Measurements from ENCODE around the gene DMD.
A peak's percentile ranks its signal among the peaks of the same experiment; 100 is the strongest.
"Not testable (repeated sequence)": the region's sequence is repeated elsewhere in the genome, so short reads cannot be mapped to it uniquely, and the experiment has no call there.

DMD gene

DNA sequence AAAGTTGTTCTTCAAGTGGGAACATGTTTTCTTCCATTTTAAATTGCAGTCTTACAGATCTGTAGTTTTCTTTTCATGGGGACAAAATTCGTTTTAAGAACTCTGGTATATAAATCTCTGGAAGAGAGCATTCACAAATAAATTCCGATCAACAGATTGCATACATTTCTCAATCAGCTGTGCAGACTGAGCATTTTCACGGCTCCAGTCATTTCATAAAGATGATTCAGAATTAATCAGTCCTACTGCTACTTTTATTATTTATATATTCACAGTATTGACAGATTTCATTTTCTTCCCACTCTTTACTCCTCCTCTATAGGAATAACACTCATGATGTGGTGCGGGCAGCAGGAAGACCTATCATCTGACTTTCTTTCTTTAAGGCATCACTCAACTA, 1604.6 kb downstream of the DMD start:
- WGBS, 2 experiments (ENCODE audit: insufficient coverage in 2 of 2) = no CpG with 5 or more reads among the region's 4 CpGs
- Histone ChIP-seq H3K9me3 (ENCODE audit: control insufficient read depth, low read length) (no peaks in the 10 kb centered on the region), H3K36me3 (ENCODE audit: control insufficient read depth, insufficient read depth, low read length) (no peaks in the 10 kb centered on the region), H3K4me1 (ENCODE audit: control insufficient read depth, insufficient read depth, low read length, poor library complexity, severe bottlenecking) (no peaks in the 10 kb centered on the region), H3K4me3 (ENCODE audit: extremely low read depth, insufficient read depth, low read length, poor library complexity, severe bottlenecking) (no peak overlapping the region), H3K27ac (ENCODE audit: low read depth, low read length, severe bottlenecking) (no peak overlapping the region)

DNA sequence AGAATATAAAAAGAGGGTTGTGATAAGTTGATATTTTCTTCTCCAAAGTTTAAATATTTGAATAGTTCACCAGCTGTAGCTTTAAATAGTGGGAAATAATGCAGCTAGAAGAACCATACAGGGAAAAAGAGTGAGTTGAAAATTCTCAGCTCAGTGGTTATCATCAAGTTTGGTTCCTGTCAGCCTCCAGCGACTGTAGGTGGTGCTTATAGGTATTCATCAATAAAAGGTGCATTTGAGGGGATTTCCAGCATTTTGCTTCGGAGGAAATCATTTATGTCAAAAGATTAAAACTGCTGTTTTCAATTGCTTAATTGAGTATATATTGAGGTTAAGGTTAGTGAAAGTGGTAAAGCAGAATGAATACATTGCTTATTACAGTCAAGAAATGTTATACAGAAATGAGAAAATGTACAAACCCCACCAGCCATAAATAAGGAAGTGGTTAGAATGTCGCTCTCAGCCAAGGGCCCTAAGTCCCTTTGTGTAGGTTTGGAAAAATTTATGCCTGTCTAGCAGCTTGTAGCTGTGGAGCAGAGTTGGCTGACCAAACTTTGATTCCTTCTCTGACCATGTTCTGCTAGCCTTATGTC, 1606.6 kb downstream of the DMD start:
- Histone ChIP-seq H3K36me3 (ENCODE audit: control insufficient read depth, insufficient read depth, low read length) (no peaks in the 10 kb centered on the region), H3K4me1 (ENCODE audit: control insufficient read depth, insufficient read depth, low read length, poor library complexity, severe bottlenecking) (no peaks in the 10 kb centered on the region), H3K27ac (ENCODE audit: low read depth, low read length, severe bottlenecking) (no peak overlapping the region), H3K4me3 (ENCODE audit: extremely low read depth, insufficient read depth, low read length, poor library complexity, severe bottlenecking) (no peak overlapping the region), H3K9me3 (ENCODE audit: control insufficient read depth, low read length) (no peaks in the 10 kb centered on the region)
- WGBS, 2 experiments (ENCODE audit: insufficient coverage in 2 of 2) = 80 to 100% methylated on average over 1 of the region's 3 CpGs

DNA sequence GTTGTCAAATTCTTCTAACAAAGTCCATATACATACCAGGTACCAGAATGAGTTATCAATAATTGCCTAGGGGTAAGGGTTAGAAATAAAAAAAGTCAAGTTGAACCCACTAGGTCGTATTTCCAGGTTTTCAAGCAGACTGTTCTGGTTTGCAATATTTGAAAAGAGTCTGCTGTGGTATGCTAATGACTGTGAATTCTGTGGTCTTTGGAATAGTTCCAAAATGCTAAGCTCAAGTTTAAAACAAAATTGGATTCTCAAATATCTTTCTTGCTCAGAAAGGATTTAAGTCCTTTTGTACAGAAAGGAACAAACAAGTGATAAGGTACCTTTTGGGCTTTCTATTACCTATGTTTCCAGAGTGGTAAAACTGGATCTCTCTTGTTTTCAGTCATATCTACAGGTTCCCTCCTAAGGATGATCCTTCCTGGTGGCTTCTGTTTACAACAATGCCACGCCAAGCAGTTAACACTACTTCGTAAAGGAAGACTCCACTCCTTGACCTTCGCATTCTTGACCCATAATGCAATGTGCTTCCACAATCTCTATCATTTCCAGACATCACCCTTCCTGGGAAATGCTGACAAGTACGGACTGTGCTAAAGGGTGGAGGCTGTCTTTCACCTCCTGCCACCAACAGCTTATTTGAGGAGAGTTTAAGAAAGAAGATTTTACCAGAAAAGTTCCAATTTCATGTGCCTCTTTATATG, 1607.8 kb downstream of the DMD start:
- Histone ChIP-seq H3K4me3 (ENCODE audit: extremely low read depth, insufficient read depth, low read length, poor library complexity, severe bottlenecking) (no peak overlapping the region), H3K27ac (ENCODE audit: low read depth, low read length, severe bottlenecking) (no peak overlapping the region), H3K4me1 (ENCODE audit: control insufficient read depth, insufficient read depth, low read length, poor library complexity, severe bottlenecking) (no peaks in the 10 kb centered on the region), H3K36me3 (ENCODE audit: control insufficient read depth, insufficient read depth, low read length) (no peaks in the 10 kb centered on the region), H3K9me3 (ENCODE audit: control insufficient read depth, low read length) (no peaks in the 10 kb centered on the region)
- WGBS, 2 experiments (ENCODE audit: insufficient coverage in 2 of 2) = 83 to 100% methylated on average over 1 to 2 of the region's 5 CpGs

DNA sequence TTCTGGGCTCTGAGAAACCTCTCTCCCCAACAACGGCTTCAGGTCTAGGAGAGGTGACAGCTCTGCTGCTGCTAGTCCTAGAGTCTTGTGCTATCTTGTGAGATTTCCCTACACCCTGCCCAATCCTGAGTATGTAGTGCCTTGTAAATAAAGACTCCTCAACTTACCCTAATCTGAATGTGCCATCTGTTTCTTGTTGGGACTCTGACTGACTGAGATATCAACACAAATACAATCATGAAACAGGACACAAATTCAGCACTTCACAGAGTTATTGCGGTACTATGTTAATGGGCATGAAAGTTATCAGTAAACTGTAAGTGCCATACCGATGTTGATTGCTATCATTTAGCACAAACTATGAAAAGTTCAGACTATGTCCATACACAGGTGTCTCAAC, 1610.5 kb downstream of the DMD start:
- Histone ChIP-seq H3K27ac (ENCODE audit: low read depth, low read length, severe bottlenecking) (no peak overlapping the region), H3K9me3 (ENCODE audit: control insufficient read depth, low read length) (no peaks in the 10 kb centered on the region), H3K4me1 (ENCODE audit: control insufficient read depth, insufficient read depth, low read length, poor library complexity, severe bottlenecking) (no peaks in the 10 kb centered on the region), H3K4me3 (ENCODE audit: extremely low read depth, insufficient read depth, low read length, poor library complexity, severe bottlenecking) (no peak overlapping the region), H3K36me3 (ENCODE audit: control insufficient read depth, insufficient read depth, low read length) (no peaks in the 10 kb centered on the region)
- WGBS, 2 experiments (ENCODE audit: insufficient coverage in 2 of 2) = 86% methylated on average over 1 of the region's 3 CpGs; no CpG with 5 or more reads in 1 of the 2 experiments

DNA sequence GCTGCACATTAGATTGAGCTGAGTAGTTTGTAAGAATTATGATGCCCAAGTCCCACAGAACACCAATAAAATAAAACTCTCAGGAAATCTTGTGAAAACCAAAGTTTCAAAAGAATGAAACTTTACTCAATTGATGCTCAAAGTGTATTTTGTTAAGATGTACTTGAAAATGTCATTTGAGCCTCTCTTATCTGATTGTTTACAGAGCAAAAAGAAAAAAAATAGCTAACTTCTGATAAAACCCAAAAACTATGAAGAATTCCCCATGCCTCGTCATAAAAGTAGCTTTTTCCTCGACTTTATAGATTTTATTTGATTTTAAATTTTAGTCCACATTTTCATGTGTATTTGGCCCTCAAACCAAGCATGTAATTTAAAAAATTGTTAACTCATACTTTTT, 1618.0 kb downstream of the DMD start:
- no peak overlapping the region for H3K4me3 ChIP-seq (ENCODE audit: extremely low read depth, insufficient read depth, low read length, poor library complexity, severe bottlenecking)
- H3K27ac ChIP-seq (ENCODE audit: low read depth, low read length, severe bottlenecking) = no peak overlapping the region
- peaks cover under 1% of the 10 kb centered on the region for H3K4me1 ChIP-seq (ENCODE audit: control insufficient read depth, insufficient read depth, low read length, poor library complexity, severe bottlenecking)
- WGBS, 2 experiments (ENCODE audit: insufficient coverage in 2 of 2) = no CpG with 5 or more reads among the region's 2 CpGs
- no peaks in the 10 kb centered on the region for H3K9me3 ChIP-seq (ENCODE audit: control insufficient read depth, low read length)
- H3K36me3 ChIP-seq (ENCODE audit: control insufficient read depth, insufficient read depth, low read length) = no peaks in the 10 kb centered on the region

DNA sequence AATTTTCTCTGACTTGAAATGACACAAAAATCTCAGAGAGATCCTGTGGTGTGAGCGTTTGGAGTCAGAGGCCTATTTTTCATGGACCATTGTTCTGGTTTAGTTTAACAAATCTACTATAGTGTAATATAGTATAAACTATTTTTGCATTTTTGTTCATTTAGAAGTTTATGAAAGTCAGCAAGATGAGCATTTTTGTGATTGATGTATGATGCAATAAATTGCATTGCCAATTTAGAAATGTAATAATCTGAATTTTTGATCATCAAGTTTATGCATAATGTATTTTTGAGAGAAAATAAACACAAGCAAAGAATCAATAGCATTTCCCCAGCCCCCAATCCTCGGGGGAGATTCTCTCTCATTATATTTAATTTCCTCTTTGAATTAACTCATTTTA, 1620.0 kb downstream of the DMD start:
- no peak overlapping the region for H3K27ac ChIP-seq (ENCODE audit: low read depth, low read length, severe bottlenecking)
- H3K4me1 ChIP-seq (ENCODE audit: control insufficient read depth, insufficient read depth, low read length, poor library complexity, severe bottlenecking) = peaks cover 2% of the 10 kb centered on the region
- H3K4me3 ChIP-seq (ENCODE audit: extremely low read depth, insufficient read depth, low read length, poor library complexity, severe bottlenecking) = no peak overlapping the region
- no peaks in the 10 kb centered on the region for H3K36me3 ChIP-seq (ENCODE audit: control insufficient read depth, insufficient read depth, low read length)
- no peaks in the 10 kb centered on the region for H3K9me3 ChIP-seq (ENCODE audit: control insufficient read depth, low read length)
- WGBS, 2 experiments (ENCODE audit: insufficient coverage in 2 of 2) = no CpG with 5 or more reads among the region's 2 CpGs

DNA sequence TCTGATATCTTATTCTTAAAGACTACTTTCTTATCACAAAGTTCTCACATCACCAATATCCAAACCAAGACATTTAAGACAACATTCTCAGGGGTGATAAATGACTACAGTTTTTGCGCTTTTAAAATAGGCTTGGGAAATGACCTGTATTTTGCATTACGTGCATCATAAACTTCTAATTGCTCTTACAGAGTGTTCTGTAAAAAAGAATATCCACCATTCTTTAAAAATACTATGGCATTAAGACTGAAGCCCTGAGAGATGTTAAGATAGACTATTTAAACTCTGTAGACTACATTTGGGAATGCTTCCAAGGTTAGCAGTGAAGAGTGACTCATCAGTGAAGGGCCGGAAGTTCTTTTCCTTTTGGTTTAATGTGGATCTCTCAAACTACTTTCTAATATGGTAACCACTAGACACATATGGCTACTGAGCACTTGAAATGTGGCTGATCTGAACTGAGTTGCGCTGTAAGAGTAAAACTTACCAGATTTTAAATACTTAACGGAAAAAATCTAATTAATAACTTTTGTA, 1620.7 kb downstream of the DMD start:
- Histone ChIP-seq H3K4me1 (ENCODE audit: control insufficient read depth, insufficient read depth, low read length, poor library complexity, severe bottlenecking) (peaks cover 2% of the 10 kb centered on the region), H3K36me3 (ENCODE audit: control insufficient read depth, insufficient read depth, low read length) (no peaks in the 10 kb centered on the region), H3K4me3 (ENCODE audit: extremely low read depth, insufficient read depth, low read length, poor library complexity, severe bottlenecking) (no peak overlapping the region), H3K9me3 (ENCODE audit: control insufficient read depth, low read length) (no peaks in the 10 kb centered on the region), H3K27ac (ENCODE audit: low read depth, low read length, severe bottlenecking) (no peak overlapping the region)
- no CpG with 5 or more reads among the region's 5 CpGs for WGBS, 2 experiments (ENCODE audit: insufficient coverage in 2 of 2)

DNA sequence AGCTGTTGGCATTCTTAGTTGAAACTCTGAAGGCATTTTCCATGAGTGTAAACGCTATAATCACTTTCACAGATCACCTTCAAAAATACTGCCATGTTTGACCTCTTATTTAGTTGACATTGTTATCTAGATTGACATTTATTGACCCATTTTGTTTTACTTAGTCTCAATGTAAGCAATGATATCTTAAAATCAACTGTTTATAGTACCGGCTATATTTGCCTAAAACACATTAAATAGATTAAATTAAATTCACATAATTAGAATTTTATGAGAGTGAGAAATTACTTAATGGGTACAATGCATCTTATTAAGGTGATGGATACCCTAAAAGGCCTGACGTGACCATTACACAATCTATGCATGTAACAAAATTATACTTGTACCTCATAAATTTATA, 1621.8 kb downstream of the DMD start:
- H3K9me3 ChIP-seq (ENCODE audit: control insufficient read depth, low read length) = no peaks in the 10 kb centered on the region
- H3K4me1 ChIP-seq (ENCODE audit: control insufficient read depth, insufficient read depth, low read length, poor library complexity, severe bottlenecking) = peaks cover 2% of the 10 kb centered on the region
- no peak overlapping the region for H3K4me3 ChIP-seq (ENCODE audit: extremely low read depth, insufficient read depth, low read length, poor library complexity, severe bottlenecking)
- H3K36me3 ChIP-seq (ENCODE audit: control insufficient read depth, insufficient read depth, low read length) = no peaks in the 10 kb centered on the region
- no peak overlapping the region for H3K27ac ChIP-seq (ENCODE audit: low read depth, low read length, severe bottlenecking)
- WGBS, 2 experiments (ENCODE audit: insufficient coverage in 2 of 2) = no CpG with 5 or more reads among the region's 3 CpGs

DNA sequence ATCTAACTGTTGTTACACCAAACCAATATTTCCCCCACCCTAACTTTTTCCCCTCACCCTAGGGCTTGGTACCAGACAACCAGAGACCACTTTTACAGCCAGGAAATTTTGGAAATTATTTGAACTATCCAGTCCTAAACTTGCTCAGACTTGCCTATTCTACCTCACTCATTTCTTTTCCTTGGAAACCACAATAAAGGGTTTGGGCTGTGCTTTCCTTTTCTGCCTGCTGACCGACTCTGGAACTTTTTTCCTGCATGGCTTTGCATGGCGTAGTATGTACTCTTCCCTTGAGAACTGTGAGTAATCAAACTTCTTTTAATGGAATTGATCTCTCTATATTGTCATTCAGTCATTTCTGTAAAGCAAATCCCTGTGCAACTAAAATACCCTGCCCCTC, 1623.0 kb downstream of the DMD start:
- H3K4me1 ChIP-seq (ENCODE audit: control insufficient read depth, insufficient read depth, low read length, poor library complexity, severe bottlenecking) = peaks cover 2% of the 10 kb centered on the region
- H3K4me3 ChIP-seq (ENCODE audit: extremely low read depth, insufficient read depth, low read length, poor library complexity, severe bottlenecking) = no peak overlapping the region
- no peak overlapping the region for H3K27ac ChIP-seq (ENCODE audit: low read depth, low read length, severe bottlenecking)
- no peaks in the 10 kb centered on the region for H3K36me3 ChIP-seq (ENCODE audit: control insufficient read depth, insufficient read depth, low read length)
- WGBS, 2 experiments (ENCODE audit: insufficient coverage in 2 of 2) = no CpG with 5 or more reads among the region's 2 CpGs
- no peaks in the 10 kb centered on the region for H3K9me3 ChIP-seq (ENCODE audit: control insufficient read depth, low read length)

DNA sequence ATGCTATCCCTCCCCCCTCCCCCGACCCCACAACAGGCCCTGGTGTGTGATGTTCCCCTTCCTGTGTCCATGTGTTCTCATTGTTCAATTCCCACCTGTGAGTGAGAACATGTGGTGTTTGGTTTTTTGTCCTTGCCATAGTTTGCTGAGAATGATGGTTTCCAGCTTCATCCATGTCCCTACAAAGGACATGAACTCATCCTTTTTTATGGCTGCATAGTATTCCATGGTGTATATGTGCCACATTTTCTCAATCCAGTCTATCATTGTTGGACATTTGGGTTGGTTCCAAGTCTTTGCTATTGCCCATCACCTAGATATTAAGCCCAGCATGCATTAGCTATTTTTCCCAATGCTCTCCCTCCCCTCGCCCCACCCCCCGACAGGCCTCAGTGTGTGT, 1627.5 kb downstream of the DMD start:
- not testable (repeated sequence) for H3K36me3 ChIP-seq (ENCODE audit: control insufficient read depth, insufficient read depth, low read length); H3K9me3 ChIP-seq (ENCODE audit: control insufficient read depth, low read length); H3K4me3 ChIP-seq (ENCODE audit: extremely low read depth, insufficient read depth, low read length, poor library complexity, severe bottlenecking); H3K27ac ChIP-seq (ENCODE audit: low read depth, low read length, severe bottlenecking); H3K4me1 ChIP-seq (ENCODE audit: control insufficient read depth, insufficient read depth, low read length, poor library complexity, severe bottlenecking)
- WGBS, 2 experiments (ENCODE audit: insufficient coverage in 2 of 2) = no CpG with 5 or more reads among the region's 3 CpGs

DNA sequence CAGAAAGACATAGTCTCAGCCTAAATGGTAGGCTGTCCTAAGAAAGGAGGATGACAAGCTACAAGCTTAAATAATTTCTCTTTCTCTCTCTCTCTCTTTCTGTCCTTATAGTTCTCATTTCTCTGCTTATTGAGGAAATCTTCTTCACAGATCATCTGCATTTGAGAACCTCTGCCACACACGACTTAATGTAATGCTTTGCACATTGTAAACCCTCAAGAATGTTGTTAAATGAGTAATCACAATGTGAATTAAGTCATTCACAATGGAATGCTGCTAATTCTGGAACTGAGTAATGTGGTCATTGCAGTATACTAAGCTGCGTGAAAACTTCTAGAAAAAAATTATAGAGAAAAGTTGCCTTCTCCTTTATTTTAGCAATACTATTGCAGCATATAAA, 1630.6 kb downstream of the DMD start:
- Histone ChIP-seq H3K9me3 (ENCODE audit: control insufficient read depth, low read length) (no peaks in the 10 kb centered on the region), H3K36me3 (ENCODE audit: control insufficient read depth, insufficient read depth, low read length) (no peaks in the 10 kb centered on the region), H3K27ac (ENCODE audit: low read depth, low read length, severe bottlenecking) (peak overlapping the region; percentile 23), H3K4me1 (ENCODE audit: control insufficient read depth, insufficient read depth, low read length, poor library complexity, severe bottlenecking) (no peaks in the 10 kb centered on the region), H3K4me3 (ENCODE audit: extremely low read depth, insufficient read depth, low read length, poor library complexity, severe bottlenecking) (no peak overlapping the region)
- no CpG with 5 or more reads among the region's 2 CpGs for WGBS, 2 experiments (ENCODE audit: insufficient coverage in 2 of 2)

Data from mesodermal cell (in vitro differentiated cells).